K562 (cell line): Measurements from ENCODE around the gene GART. TPM values are rescaled to one million over a fixed set of nuclear protein-coding genes. Genes with fewer than 3 reads are reported as not detected.

Source experiments
- ADNP ChIP-seq: fragments of 200-800 bp; sonication (Bioruptor generic); IDR thresholded peaks from 2 replicates; pipeline ENCODE4 v1.6.1; 2016; ENCODE audit warnings: missing genetic modification characterization, missing compliant biosample characterization
- BRF1 ChIP-seq: IDR thresholded peaks from 3 replicates; pipeline ENCODE4 v1.6.1; 2011; ENCODE audit warnings: borderline replicate concordance, mild to moderate bottlenecking; ENCODE audit not compliant: insufficient read length; ENCODE audit errors: extremely low read depth
- CXXC5 ChIP-seq: fragments of 250-450 bp; sonication (Bioruptor Pico); IDR thresholded peaks from 2 replicates; pipeline ENCODE4 v1.8.0; 2022; ENCODE audit warnings: inconsistent platforms, mild to moderate bottlenecking, moderate library complexity
- DDX20 ChIP-seq: fragments of 450-650 bp; IDR thresholded peaks from 2 replicates; pipeline ENCODE4 v1.6.1; 2016; ENCODE audit warnings: missing genetic modification characterization, low read depth, mild to moderate bottlenecking, missing compliant biosample characterization, moderate library complexity
- DEAF1 ChIP-seq: fragments of 450-650 bp; formaldehyde crosslinking; IDR thresholded peaks from 2 replicates; pipeline ENCODE4 v1.4.0; 2020; ENCODE audit warnings: mild to moderate bottlenecking, moderate library complexity
- FOS ChIP-seq: IDR thresholded peaks from 3 replicates; pipeline ENCODE4 v1.6.1; 2011; ENCODE audit not compliant: insufficient read length; ENCODE audit errors: extremely low read depth
- GABPA ChIP-seq: fragments of 200-800 bp; sonication (Bioruptor generic); conservative IDR thresholded peaks from 2 replicates; pipeline ENCODE4 v1.6.1; 2016; ENCODE audit warnings: low read depth, missing genetic modification characterization, missing compliant biosample characterization
- HBP1 ChIP-seq: fragments of 450-650 bp; formaldehyde crosslinking; IDR thresholded peaks from 2 replicates; pipeline ENCODE4 v1.4.0; 2022; ENCODE audit warnings: missing genetic modification characterization
- HMGXB4 ChIP-seq: sonication (generic); formaldehyde crosslinking; IDR thresholded peaks from 2 replicates; pipeline ENCODE4 v1.8.1; 2023; ENCODE audit warnings: mild to moderate bottlenecking, missing genetic modification reagents
- KLF16 ChIP-seq: IDR thresholded peaks from 2 replicates; pipeline ENCODE4 v1.6.1; 2016; ENCODE audit warnings: antibody characterized with exemption
- MAFG ChIP-seq: fragments of 450-650 bp; conservative IDR thresholded peaks from 2 replicates; pipeline ENCODE4 v1.6.1; 2016; ENCODE audit warnings: missing genetic modification characterization, missing compliant biosample characterization
- MECOM ChIP-seq: fragments of 250-450 bp; sonication (Bioruptor Pico); IDR thresholded peaks from 2 replicates; pipeline ENCODE4 v1.8.0; 2022; ENCODE audit warnings: inconsistent platforms
- MED1 ChIP-seq: sonication (generic); formaldehyde crosslinking; IDR thresholded peaks from 2 replicates; pipeline ENCODE4 v1.8.1; 2023; ENCODE audit warnings: missing genetic modification reagents, borderline replicate concordance
- NELFE ChIP-seq: IDR thresholded peaks from 2 replicates; pipeline ENCODE4 v1.6.1; 2011; ENCODE audit warnings: mild to moderate bottlenecking; ENCODE audit not compliant: insufficient read depth, insufficient read length
- NFRKB ChIP-seq: fragments of 450-650 bp; IDR thresholded peaks from 2 replicates; pipeline ENCODE4 v1.6.1; 2016; ENCODE audit warnings: low read depth
- POLR2A ChIP-seq: fragments of 450-650 bp; conservative IDR thresholded peaks from 2 replicates; pipeline ENCODE4 v1.6.1; 2016
- RB1 ChIP-seq: fragments of 450-650 bp; IDR thresholded peaks from 2 replicates; pipeline ENCODE4 v1.6.1; 2017; ENCODE audit warnings: low read depth, mild to moderate bottlenecking
- RFX7 ChIP-seq: fragments of 250-450 bp; sonication (Bioruptor Pico); IDR thresholded peaks from 2 replicates; pipeline ENCODE4 v1.5.1; 2021; ENCODE audit warnings: mild to moderate bottlenecking
- SNAPC5 ChIP-seq: fragments of 250-450 bp; sonication (Bioruptor Pico); IDR thresholded peaks from 2 replicates; pipeline ENCODE4 v1.8.0; 2021; ENCODE audit warnings: moderate library complexity, mild to moderate bottlenecking, inconsistent platforms
- SNRNP70 ChIP-seq: fragments of 200-400 bp; formaldehyde crosslinking; optimal IDR thresholded peaks from 2 replicates; pipeline ENCODE3; 2017; ENCODE audit warnings: low read depth, low read length
- SRSF7 ChIP-seq: fragments of 200-400 bp; formaldehyde crosslinking; optimal IDR thresholded peaks from 2 replicates; pipeline ENCODE3; 2017; ENCODE audit warnings: mild to moderate bottlenecking, low read depth, low read length
- U2AF1 ChIP-seq: fragments of 200-400 bp; formaldehyde crosslinking; optimal IDR thresholded peaks from 2 replicates; pipeline ENCODE3; 2017; ENCODE audit warnings: mild to moderate bottlenecking, low read depth, low read length, moderate library complexity
- ZNF143 ChIP-seq: sonication (generic); formaldehyde crosslinking; IDR thresholded peaks from 2 replicates; pipeline ENCODE4 v1.9.0; 2022; ENCODE audit warnings: mild to moderate bottlenecking, missing genetic modification reagents
- ZNF695 ChIP-seq: fragments of 450-650 bp; formaldehyde crosslinking; IDR thresholded peaks from 2 replicates; pipeline ENCODE4 v1.4.0; 2020; ENCODE audit warnings: mild to moderate bottlenecking, moderate library complexity
- polyA plus RNA-seq, 8 experiments: library from polyadenylated mRNA; depleted of rRNA in 4 of 8; stranded (reverse) in 5 of 8; unstranded in 3 of 8; fragments of >200 nt; fragmentation: Nextera tagmentation in 2 of 8; fragmentation: Illumina TruSeq in 1 of 8; extraction: Ambion mirVana in 2 of 8; extraction: Trizol in 1 of 8; gene quantifications; 2 replicates each; pipeline versions ENCODE4 v1.2.1 to v1.2.3, GENCODE V29; 2011 to 2014; ENCODE audit warnings: inconsistent platforms in 1 of 8, missing spikeins in 1 of 8
- total RNA-seq, 7 experiments: library from RNA; depleted of rRNA in 6 of 7; stranded (reverse); fragments of >200 nt in 6 of 7; fragmentation: Illumina TruSeq in 2 of 7; extraction: Trizol in 2 of 7; gene quantifications; 2 replicates each; pipeline versions ENCODE4 v1.2.1 to v1.2.3, GENCODE V29; 2011 to 2021; ENCODE audit warnings: low replicate concordance in 1 of 7

The GART gene
- total and polyA plus RNA-seq, 9 of the 15 experiments (the other 6 are each of a cell fraction or from before 2014, with no cell fraction given) = 141 to 429 (median 349) TPM

- TF ChIP-seq SNAPC5 (CRISPR knock-in tag) (no peak), U2AF1 (no peak), SNRNP70 (no peak), KLF16 (no peak), CXXC5 (CRISPR knock-in tag) (peak; percentile 79), ZNF695 (CRISPR knock-in tag) (no peak), GABPA (peak; percentile 92), MAFG (tag) (no peak), RFX7 (CRISPR knock-in tag) (no peak), DEAF1 (0 out of 2 replicates have a peak, but pooled peaks have one; percentile 4), NFRKB (no peak), MED1 (CRISPR knock-in tag) (no peak), NELFE (no peak), SRSF7 (no peak), BRF1 (no peak), HMGXB4 (CRISPR knock-in tag) (no peak; the same call in 1 of the 2 replicates), RB1 (peak; percentile 89), DDX20 (tag) (no peak), FOS (no peak), POLR2A (peak; percentile 97), ZNF143 (CRISPR knock-in tag) (no peak), ADNP (tag) (no peak), HBP1 (no peak), MECOM (CRISPR knock-in tag) (no peak)
These were observed at the start of gene GART (continued) for GRCh38 chr21:33541756-33542639.
